Stimulated activated CD4-positive, alpha-beta T cell treated with anti-CD3 and anti-CD28 coated beads, Interleukin-15, amount 100 ng/mL, for 24 hours (primary cell): ENCODE data around the gene ADORA3.
"Not testable (repeated sequence)": the region's sequence is repeated elsewhere in the genome, so short reads cannot be mapped to it uniquely, and the experiment has no call there.

ENCODE experiments used
- DNase-seq: peaks from one replicate; pipeline ENCODE4 v3.0.0-alpha.2; 2020

Gene ADORA3

DNA sequence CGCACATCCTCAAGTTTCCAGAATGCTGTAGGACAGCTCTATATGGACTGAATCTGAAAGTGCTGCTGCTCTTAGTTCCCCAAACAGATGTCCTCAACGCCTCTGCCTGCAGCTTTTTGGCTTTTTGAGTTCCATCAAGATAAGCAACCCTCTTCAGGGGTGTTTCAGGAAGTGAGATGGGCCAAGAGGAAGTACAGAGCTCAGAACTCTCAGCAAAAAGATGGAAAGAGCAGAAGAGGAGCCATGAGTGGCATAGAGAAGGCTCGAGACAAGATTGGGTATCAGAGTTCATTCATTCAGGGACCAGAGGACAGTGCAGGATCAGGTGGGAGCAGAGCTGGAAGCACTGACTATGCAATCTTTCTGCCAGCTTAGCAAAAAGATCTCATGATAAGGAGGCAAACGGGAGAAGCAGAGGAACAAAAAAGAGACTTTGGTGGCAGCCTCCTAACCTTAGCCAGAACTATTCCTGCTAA lies at the start of gene ADORA3, which contains the start of gene TMIGD3:
Gene ADORA3 (minus strand): TSS at position 49 of the 476 bp plus-strand sequence. CDS start 279 bp downstream, outside the sequence.
Gene TMIGD3 (minus strand): TSS at position 49 of the 476 bp plus-strand sequence. CDS start 279 bp downstream, outside the sequence.
- DNase-seq: no peak

DNA sequence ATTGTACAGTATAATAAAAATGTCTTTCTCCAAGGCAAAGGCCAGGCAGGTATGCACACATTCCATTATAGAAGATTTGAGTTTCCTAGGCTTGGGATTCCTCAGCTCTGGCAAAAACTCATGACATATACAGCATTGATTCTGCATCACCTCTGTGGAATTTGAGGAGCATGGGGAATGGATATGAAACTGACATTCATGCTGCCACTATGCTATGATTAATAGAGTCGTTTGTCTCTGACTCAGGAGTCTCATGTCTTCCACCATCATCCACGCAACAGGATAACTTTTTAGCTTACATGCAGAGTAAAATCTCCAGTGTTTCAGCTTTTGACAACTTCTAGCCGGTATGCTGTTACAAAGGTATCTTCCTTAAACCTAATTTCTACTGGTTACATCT lies 49.8 kb upstream of the ADORA3 start:
- no peak for DNase-seq

DNA sequence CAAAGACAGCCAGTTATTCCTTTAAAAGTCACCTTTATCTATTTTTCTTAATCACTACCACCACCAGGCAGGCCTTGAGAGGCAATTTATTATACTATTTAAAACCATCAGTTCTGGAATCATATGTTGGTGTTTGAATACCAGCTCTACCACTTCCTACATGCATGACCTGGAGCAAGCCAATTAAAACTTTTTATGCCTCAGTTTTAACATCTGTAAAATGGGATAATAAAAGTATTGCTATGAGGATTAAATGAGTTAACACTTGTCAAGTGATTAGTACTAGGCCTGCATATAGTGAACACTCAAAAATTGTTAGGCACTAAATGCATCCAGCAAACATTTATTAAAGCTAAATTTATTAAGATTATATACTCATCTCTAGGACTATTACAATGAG lies 49.2 kb upstream of the ADORA3 start:
- no peak for DNase-seq

DNA sequence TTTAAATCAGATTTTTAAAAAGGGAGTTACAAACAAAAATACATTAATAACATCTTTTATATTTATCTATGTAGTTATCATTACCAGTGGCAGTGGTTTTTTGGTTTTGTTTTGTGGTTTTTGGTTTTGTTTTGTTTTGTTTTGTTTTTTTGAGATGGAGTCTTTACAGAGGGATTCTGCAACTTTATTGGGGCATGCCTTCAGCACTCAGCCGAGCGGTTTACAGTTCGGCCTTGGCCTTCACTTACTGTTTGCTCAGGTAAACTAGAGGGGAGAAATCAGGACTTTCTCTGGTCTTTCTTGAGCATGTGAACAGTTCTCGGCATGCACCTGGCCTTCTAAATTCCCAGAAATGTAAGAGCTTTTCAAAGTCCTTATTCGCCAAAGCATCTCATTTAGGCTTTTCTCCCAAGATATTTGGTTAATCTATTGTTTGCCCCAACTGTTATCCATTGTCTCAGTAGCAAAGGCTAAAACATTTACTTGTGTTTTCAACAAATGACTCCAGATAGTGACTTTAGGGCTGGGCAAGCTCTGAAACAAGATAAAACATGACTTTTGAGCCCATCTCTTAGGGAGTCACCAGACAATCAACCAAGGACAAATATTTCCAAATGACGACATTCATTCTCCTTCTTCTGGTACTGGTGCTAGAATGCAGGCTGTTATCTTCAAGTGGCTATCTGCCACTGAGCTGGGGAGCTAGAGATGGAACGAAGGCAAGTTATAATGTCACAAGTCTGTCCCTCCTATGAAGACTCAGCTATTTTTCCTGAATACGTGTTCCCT lies 48.4 kb upstream of the ADORA3 start:
- no peak for DNase-seq

DNA sequence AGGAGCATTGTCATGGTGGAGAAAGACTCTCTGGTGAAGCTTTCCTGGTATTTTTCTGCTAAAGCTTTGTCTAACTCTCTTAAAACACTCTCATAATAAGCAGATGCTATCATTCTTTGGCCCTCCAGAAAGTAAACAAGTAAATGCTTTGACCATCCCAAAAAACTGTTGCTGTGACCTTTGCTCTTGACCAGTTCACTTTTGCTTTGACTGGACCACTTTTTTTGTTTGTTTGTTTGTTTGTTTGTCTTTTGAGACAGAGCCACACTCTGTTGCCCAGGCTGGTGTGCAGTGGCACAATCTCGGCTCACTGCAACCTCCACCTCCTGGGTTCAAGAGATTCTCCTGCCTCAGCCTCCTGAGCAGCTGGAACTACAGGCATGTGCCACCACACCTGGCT lies 44.4 kb upstream of the ADORA3 start:
- DNase-seq: not testable (repeated sequence)

DNA sequence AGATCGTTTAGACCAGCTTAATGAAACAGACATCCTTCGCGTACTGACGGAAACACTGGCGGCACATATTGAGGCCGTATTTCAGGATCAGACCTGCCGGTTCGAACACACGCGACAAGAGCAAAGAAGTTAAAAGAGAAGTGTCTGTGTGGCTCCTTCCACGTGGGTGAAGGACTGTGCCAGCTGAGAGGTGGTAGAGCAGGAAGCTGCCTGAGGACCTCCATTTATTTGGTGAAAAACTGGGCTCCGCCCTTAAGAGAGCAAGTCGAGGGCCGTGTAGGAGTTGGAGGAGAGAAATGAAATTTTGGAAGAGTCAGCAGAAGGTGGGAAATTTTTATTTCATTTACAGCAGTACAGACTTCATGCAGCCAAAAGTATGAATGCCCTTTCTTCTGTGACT lies 38.8 kb upstream of the ADORA3 start:
- DNase-seq: no peak

DNA sequence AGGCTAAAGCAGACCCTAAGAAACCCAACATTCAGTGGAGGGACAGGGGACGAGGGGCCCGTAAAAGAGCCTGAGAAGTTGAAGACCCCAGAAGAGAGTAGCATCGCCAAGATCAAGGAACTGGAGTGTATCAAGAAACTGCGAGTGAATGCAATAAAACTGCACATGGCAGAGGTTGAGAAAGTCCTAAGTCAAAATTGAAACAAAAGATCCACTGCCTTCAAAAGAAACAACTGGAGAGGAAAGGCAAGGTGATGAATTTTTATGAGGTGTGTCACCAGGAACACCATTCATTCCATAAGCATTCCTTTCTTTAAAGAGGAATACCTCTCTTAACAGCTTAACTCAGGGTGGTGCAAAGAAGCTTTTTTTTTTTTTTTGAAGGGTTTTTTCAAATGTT lies 38.3 kb upstream of the ADORA3 start:
- DNase-seq: no peak

DNA sequence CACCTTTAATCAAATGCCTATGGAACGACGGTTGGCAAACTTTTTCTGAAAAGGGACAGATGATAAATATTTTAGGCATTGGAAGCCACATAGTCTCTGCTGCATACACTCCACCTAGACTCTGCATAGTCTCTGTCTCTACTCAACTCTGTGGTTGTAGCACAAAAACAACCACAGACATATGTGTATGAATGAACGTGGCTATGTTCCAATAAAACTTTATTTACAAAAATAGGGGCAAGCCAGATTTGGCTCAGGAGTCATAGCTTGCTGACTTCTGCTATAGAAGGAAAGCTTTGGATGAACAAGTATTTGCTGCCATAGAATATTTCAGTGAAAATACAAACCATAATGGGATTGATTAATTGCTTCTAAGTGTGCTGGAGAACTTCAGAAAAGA lies 37.5 kb upstream of the ADORA3 start:
- DNase-seq: no peak

DNA sequence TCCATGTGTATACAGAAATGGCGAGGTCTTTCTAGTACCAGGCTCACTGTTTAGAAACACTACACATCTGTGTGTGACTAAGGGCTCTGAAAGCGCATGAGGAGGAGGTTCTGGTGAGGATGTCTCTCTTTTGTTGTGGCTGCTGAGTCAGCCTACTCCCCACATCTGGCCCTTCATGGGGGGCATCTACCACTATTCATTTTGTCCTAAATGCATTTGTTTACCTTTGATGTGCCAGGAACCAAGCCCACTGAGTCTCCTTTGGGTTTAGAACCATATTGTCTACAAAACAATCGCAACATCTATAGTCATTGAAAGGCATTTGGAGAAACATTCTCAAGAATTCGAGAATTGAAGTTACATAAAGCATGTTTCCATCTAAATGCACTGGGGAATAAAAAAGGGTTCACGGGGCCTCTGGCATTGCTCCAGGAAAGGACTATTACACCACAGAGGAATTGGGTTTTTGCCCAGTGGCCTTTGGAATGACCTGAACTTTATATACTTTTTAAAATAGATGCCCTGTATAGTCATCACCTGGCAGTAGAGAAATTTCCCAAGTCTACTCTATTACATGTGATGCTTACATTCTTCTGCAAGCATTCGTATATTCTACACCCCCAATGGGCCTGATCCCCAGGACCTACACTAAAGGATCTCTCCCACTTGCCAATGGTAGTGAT lies 35.1 kb upstream of the ADORA3 start:
- no peak for DNase-seq

DNA sequence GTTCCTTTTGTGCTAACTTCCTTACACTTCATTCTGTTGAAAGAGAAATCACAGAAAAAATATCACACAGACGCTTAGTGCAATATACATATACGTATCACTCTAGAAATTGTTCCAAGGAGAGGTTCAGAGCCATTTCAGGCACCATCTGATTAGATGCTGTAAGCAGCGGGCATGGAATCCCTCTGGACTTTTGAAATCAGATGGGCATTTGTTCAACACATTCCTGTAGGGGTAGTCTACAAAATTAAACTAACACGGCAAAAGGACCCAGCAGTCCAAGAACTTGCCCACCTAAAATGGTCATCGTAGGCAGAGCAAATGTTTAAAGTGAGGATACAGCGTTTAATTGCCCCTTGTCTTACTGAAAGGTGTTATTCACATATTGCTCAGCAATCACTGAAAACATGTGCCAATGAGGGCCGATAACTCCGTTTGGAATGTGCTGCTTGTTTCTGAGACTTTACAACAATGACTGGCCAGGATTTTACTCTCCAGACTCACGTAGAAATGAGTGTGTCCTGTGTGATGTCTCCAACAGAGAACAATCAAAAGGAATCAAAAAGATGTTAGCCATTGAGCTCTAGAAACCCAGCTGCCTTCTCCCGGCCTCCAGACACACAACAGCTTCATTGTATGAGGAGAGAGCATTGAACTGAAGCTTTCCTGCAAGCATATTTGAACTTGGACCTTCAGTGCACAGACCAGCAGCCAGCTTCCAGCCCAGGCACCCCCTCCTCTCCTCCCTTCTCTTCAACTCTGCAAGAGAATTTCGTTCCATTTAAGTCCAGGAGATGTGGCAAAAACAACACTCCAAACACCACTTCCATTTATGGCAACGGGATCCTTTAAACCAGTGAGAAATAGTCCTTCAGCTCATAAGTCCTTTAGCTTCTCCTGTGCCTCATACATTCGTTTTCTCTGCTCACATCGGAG lies 32.1 kb upstream of the ADORA3 start:
- no peak for DNase-seq

DNA sequence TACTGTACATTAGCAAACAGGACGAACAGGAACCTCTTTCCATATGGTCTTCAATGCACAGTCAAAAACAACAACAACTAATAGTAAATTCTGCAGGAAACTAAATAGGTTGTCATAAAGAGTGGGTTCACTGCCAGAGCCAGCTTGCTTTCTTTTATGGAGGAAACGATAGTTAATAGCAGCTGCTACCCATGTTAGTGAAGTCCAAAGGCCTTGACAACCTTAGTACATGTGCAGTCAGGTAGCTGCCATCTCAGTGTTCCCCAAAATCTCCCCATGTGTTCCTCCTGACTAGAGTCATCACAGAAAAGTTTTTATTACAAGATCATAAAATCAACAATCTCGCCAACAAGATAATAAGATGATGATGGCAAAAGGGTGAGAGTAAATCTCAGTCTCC lies 16.6 kb upstream of the ADORA3 start:
- no peak for DNase-seq

DNA sequence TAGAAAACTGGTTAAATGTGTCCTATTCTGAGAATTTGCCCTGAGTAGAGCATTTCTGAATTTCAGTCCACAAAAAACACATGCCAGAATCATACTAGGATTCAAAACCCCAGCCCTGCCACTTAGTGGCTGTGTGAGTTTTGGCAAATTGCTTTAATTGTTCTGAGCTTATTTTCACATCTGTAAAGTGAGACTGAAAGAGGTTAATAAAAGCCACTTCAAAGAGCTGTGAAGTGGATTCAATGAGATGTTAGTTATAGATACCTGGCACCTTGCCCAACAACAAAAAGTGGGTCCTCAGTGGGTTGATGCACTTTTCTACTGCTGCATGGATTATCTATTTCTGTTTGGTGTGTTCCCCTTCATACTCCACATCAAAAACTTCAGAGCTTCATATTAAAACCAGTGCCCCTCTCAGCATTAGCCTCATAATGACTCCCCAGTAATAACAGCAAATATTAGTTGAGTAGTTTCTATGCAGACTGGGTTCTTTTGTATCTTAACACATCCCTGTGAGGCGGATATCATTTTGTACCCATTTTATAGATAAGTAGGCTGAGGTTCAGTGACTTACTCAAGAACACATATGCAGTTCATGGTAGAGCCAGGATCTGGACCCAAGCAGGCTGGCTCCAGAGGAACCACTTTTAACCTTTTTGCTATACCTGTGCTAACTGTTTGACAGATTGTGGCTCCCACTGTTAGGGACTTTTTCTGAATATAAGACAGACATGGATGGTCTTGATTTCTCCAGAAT lies 14.2 kb upstream of the ADORA3 start:
- peak; percentile 59 for DNase-seq

DNA sequence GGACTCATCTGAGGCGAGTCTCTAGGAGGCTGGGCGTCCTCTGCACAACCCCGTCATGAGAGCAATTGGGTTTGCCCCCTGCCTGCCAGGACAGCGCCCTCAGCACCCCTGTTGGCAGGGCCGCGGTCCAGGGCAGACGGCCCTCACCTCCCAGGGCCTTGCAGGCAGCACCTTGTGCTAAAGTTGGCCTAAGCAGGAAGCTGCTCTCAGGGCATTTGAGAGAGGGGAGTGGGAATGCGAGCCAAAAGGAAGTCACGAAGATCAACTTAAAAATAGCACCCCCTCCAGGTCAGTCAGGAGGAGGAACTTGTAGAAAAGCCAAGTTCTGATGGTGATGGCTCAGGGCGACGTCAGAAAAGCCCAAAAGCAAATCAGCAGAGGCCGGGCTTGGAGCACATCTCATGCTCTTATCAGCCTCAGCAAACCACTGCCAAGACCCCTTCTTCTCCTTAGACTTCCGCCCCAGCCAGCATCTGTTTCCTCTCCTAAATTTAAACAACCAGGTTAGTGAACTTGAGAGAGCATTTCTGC lies 12.6 kb upstream of the ADORA3 start:
- peak; percentile 36 for DNase-seq

DNA sequence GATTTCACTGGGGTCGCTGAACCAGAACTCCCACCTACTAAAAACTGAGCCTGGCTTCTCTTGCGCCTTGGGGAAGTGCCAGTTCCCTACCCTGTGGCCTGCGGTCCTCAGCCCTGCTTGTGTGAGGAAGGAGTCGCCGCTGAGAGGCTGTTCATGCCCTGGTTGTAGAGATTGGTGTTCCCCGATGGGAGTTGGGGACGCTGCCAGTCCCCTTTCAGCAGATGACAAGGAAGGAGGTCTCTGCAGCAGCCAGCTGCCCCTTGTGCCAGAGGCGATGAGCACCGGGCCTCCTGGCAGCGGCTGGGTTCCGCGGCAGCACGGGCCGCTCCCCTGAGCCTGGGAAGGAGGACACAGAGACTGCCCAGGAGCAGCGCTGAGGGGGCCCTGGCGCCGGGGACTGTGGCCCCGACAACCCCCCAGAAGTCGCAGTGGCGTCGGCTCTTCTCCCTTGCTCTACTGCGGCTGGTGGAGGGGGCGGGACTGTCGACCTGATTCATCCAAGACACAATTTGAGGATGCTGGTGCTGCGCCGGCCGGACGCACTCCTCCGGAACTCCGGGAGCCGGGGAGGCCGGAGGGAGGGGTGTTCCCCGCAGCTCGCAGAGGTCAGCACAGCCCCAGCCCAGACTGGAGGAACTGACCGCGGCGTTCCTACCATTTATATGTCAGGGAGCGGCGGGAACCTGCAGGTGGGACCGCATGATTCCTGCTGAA lies 12.0 kb upstream of the ADORA3 start:
- DNase-seq: peak; percentile 63

DNA sequence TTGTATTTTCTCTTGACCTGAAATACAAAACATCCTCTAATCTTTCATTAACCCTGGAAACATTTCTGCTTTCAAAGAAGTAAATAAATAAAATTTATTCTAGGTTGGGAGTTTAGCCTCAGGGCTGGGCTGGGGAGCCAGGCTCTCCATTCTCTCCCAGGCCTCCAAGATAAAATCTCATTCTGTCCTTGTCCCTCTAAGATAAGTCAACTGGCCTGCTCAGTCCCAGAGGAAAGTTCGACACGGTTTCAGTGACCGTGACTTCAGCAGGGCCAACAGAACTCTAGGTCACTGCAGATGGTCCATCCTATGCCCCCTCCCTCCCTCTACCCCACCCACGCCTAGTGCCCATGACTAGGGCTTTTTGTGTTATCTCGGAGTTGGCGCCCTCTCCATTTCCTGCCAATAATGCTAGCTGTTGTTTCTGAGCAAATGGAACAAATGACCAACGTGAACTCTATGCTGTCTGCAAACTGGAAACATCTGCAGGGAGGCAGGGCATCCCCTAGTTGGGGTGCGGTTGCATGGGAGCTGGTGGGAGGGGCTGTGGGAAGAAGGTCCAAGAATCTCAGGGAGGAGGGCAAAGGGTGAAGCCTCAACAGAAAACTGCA lies 10.1 kb upstream of the ADORA3 start:
- DNase-seq: peak; percentile 18

DNA sequence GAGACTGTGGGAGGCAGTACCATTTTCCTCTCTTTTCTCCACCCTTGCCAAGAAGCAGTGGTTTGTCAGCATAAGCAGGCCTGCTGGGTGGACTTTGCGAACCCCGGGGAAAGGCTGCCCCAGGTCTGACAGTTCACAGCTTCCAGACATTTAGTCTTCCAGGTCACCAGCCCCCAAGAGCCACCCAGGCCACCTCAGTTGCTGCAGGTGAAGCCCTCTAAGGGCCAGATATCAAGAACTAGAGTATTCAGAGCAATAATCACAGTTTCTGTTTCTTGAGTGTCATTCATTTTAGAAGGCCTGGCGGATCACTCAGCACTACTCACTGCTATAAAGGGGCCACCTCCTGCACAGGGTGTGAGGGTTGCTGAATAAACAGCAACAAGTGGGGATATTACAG lies 9.5 kb upstream of the ADORA3 start:
- DNase-seq: no peak

DNA sequence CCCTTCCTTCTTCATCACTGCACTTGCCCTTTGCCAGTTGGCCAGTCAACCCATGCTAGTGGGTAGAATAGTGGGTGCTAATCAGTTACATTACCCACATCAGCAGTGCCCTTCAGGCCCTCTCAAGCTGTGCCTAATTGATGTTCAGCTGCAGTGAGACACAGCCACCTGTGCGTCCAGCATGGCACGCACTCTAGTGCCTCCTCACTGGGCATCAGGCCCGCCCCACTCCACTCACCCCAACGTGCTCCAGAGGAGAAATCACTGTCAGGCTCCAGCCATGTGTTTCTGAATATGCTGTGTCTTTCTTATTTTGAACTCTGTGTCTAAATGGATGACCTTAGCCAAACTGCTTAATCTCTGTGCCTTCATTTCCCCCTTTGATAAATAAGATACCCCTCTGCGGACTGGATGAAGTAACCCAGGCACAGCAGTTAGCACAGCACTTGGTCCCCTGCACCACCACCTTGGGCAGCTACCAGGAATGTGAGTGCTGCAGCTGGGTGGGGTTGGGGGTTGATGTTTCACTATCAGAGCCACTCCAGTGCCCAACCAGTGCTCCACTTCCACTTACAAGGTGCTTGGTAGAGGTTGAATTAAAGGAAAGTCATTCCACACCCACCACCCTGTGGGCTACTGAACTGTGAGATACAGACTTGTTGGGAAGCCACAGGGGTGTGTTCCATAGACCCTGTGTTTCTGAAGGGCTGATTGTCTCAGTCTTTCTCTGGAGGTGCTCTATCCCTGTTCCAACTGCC lies 8.9 kb upstream of the ADORA3 start:
- no peak for DNase-seq

DNA sequence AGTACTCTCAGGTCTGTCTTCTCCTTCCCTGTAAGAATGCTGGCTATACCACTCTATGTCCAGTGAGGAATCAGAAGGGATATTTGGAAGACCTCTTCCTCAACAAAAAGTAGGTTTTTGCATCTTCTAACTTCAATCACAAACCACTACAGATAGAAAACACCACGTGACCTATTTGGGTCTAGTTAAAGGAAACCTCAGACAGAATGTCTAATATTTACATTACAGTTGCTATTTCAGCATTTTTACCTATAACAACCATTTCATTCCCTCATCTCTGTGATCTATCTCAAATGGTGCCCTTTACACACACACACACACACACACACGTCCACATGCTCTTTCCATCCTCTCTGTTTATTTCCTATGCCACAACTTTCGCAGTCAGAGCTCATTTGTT lies 7.9 kb upstream of the ADORA3 start:
- no peak for DNase-seq

DNA sequence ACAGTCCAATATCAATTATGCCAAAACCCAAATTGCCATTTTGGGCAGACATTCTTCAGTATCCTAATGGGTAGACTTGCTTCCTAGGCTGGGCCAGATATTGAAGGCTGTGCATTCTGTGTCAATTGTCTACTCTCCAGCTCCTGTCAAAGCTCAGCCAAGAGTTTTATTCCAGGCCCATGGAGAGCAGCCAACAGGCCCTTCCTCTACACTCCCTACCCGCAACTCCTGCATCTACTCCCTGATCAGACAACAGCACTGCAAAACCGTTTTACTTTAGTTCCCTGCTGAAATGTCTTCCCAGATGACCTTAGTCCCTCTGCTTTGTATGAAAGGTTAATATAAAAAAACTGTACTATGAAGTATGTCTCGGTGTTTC lies 6.6 kb upstream of the ADORA3 start:
- no peak for DNase-seq
